Measurements from ENCODE around the gene KLHL22.
"Not testable (repeated sequence)": the region's sequence is repeated elsewhere in the genome, so short reads cannot be mapped to it uniquely, and the experiment has no call there.

KLHL22 gene

DNA sequence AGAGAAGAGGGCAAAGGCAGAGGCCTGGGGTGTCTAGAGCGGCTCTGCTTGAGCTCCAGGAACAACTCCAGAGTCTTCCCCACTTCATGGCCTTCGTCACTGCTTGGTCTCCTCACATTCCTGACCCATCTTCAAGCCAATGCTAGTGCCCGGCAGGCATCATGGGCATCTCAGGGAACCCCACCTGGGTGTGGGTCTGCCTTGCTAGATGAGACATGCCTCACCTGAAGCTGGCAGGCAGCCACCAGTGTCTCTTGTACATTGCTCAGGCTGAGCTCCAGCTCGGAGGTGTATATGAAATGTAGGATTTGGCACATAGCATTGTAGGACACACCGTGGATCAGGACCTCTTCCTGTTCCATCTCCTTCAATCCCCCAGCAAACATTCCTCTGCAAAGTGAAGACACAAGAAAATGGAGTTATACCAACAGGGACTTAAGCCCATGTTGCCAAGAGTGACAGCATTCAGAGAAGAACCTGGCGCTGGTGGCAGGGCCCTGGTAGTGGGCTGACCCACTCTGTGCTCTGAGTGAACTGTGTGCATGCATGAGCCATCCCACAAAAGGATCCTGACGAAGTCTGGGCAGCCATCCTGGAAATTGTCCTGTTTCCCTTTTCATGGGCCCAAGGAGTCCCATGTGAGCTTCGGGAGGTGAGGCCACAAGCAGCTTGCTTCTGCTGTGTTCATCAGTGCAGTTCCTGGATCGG lies 24.3 kb downstream of the KLHL22 start:
- no peak for DNase-seq (ENCODE audit: insufficient read length, low spot score)
- FAIRE-seq, result no peak
- TF ChIP-seq, protein P1, sequence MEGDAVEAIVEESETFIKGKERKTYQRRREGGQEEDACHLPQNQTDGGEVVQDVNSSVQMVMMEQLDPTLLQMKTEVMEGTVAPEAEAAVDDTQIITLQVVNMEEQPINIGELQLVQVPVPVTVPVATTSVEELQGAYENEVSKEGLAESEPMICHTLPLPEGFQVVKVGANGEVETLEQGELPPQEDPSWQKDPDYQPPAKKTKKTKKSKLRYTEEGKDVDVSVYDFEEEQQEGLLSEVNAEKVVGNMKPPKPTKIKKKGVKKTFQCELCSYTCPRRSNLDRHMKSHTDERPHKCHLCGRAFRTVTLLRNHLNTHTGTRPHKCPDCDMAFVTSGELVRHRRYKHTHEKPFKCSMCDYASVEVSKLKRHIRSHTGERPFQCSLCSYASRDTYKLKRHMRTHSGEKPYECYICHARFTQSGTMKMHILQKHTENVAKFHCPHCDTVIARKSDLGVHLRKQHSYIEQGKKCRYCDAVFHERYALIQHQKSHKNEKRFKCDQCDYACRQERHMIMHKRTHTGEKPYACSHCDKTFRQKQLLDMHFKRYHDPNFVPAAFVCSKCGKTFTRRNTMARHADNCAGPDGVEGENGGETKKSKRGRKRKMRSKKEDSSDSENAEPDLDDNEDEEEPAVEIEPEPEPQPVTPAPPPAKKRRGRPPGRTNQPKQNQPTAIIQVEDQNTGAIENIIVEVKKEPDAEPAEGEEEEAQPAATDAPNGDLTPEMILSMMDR (IDR thresholded peaks at IDR 0.05; ENCODE audit: insufficient read depth, missing control alignments), result no peak

DNA sequence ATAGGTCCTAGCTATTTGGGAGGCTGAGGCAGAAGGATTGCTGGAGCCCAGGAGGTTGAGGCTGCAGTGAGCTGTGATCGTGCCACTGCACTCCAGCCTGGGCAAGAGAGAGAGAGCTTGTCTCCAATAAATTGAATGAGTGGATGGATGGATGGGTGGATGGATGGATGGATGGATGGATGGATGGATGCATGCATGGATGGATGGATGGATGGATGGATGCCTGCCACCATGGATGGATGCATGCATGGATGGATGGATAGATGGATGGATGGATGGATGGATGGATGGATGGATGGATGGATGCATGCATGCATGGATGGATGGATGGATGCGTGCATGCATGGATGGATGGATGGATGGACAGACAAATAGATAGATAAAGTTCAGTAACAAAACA lies 25.1 kb downstream of the KLHL22 start:
- FAIRE-seq; DNase-seq (ENCODE audit: insufficient read length, low spot score): not testable (repeated sequence)

DNA sequence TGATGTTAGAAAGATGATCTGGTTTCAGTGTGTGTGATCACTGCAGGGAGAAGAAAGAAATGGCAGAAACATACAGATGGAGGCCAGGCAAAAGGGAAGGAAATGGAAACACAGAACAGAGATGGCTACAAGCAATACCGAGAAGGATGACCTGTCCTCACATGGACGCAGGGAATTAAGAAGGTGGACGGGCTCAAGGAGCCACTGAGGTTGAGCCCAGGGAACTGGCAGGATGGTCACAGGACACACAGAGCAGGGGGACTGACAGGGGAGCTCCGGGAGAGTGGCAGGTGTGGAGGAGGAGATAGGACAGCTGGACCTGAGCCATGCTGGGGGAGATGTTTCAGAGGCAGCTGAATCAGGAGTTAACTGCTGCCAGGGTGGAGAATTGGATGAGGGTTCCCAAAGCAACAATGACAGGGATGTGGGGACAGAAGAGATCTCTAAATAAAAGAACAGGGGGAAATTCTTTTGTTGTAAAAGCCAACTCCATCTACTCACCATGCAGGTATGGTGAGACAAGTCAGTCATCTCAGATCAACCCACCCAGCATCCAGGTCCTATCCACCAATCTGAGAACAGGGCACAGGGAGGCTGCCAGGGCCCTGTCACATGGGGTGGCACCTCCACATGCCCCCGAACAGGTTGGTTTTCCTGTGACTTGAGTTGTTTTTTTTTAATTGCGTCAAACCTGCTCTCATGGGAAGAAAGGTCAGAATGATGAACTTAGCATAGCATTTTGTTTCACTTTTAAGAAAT lies 26.3 kb downstream of the KLHL22 start:
- no peak for FAIRE-seq
- DNase-seq (ENCODE audit: insufficient read length, low spot score), result no peak
- TF ChIP-seq, protein P1 (IDR thresholded peaks at IDR 0.05; ENCODE audit: insufficient read depth, missing control alignments), result no peak

DNA sequence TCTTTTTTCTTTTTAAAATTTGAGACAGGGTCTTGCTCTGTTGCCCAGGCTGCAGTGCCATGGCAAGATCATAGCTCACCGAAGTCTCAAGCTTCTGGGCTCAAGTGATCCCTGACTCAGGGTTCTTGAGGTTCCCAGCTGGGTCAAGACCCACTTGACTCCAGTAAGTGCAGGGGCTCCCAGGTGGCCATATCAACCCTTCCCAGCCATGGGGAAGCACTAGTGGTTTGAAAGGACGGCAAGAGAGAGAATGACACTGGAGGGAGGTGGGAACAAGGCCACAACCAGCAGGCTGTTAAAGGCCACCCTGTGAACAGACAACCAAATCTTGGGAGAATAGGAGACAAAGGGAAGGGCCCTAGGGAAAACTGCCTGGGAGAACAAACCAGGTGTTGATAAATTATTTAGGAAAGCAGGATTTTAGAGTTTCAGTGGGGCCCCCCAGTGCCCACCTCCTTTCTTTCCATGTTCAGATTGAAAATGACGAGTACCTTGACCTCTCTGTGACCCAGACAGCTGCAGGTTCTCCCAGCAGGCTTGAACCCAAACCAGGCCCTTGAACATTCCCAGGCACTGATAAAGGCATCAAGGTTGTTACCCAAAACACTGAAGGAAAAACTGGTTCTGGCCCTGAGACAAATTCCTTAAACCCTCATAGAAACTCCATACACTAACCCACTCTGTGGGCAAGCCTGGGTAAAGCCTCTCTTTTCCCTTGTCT lies 28.8 kb downstream of the KLHL22 start:
- no peak for FAIRE-seq

DNA sequence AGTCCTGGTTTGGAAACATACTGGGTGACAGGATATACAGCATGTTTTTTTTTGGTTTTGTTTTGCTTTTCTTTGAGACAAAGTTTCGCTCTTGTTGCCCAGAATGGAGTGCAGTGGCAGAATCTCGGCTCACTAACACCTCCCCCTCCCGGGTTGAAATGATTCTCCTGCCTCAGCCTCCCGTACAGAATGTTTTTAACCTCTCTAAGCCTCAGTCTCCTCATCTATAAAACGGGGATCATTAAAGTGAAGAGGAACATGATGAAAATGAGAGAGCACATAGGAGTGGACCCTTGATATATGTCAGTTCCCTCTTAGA lies 29.9 kb downstream of the KLHL22 start:
- no peak for DNase-seq (ENCODE audit: insufficient read length, low spot score)
- TF ChIP-seq, protein P1 (IDR thresholded peaks at IDR 0.05; ENCODE audit: insufficient read depth, missing control alignments), result no peak
- no peak for FAIRE-seq

More for the DNA sequence above, 28.8 kb downstream of the KLHL22 start:
- no peak for DNase-seq (ENCODE audit: insufficient read length, low spot score)
- TF ChIP-seq, protein P1 (IDR thresholded peaks at IDR 0.05; ENCODE audit: insufficient read depth, missing control alignments), result no peak

DNA sequence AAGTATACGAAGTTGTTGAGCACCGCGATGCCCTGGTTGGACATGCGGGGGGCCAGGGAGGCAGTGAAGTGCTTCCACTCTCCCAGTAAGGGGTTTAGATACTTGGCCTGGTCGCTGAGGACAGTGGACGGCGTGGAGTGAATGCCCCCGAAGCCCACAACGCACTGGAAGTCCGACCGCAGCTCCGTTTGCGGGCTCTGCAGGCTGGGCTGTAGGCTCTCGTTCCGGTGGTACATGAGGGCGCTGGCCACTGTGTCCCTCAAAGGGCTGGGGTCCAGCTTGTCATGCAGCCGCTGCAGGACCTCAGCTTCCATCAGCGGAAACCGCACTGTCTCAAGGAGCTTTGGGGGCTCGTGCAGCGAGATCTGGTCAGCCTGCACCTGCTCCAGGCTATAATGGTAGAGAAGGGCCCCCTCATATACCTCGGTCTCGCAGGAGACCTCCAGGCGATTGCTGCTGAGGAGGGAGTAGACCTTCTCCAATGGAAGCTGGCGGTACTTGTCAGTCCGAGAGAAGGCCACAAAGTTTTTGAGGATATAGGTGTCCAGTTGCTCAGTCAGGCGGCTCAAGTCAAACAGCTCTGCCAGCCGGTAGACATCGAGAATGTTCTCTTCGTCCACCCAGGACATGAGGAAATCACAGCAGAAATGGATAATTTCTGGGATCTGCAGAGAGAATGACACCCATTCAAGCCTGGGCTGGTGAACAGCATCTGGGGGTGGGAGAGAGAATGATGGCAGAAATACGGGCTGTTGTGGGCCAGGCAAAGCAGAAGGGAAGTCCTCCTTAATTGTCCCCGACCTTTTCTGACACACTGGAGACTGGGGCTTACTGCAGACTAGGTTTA lies 30.5 kb downstream of the KLHL22 start:
- DNase-seq (ENCODE audit: insufficient read length, low spot score) (no peak), FAIRE-seq (no peak)
- TF ChIP-seq, protein P1 (IDR thresholded peaks at IDR 0.05; ENCODE audit: insufficient read depth, missing control alignments), result no peak

DNA sequence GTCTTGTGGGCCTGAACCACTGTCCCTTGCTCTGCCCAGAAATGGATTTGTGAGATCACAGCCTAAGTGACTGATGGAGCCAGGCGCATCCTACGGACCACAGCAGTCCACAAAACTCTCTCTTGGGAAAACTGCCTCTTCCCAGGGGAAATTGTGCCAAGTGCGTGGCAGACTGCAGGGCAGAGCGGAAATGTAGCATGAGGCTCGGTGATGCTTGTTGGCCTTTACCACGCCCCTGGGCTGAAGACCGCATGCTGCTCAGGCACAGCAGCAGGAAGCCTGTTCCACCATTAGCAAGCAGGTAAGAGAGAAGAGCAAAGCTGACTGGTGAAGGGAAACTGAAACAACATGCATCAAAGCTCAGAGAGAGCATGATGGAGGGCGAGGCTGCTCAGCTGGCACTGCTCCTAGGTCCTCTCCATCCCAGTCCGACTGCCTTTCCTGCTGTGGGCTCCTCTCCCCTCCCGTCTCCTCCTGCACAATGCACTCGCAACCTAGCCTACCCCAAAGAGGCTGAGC lies 31.4 kb downstream of the KLHL22 start:
- TF ChIP-seq, protein P1 (IDR thresholded peaks at IDR 0.05; ENCODE audit: insufficient read depth, missing control alignments), result no peak
- FAIRE-seq (no peak), DNase-seq (ENCODE audit: insufficient read length, low spot score) (no peak)

All from D721Med (cell line).